Coronary artery (tissue), 2 donors: Measurements from ENCODE around the gene ELAVL1.
"Not testable (repeated sequence)": the region's sequence is repeated elsewhere in the genome, so short reads cannot be mapped to it uniquely, and the experiment has no call there.

Source experiments
- DNase-seq: peaks from one replicate; pipeline ENCODE4 v3.0.0-alpha.2; 2017; ENCODE audit warnings: low spot score
- H3K27ac ChIP-seq, 2 donors: fragments of 200-600 bp; sonication (generic); one replicate each; pipeline ENCODE4 v1.5.1; 2016 to 2019
- H3K4me3 ChIP-seq: fragments of 200-600 bp; sonication (generic); 2 replicates; pipeline ENCODE4 v1.5.1; 2016; ENCODE audit warnings: mild to moderate bottlenecking, moderate library complexity
- CTCF ChIP-seq: fragments of 200-600 bp; sonication (generic); IDR thresholded peaks from one replicate; pipeline ENCODE4 v1.5.1; 2019; ENCODE audit warnings: antibody characterized with exemption

ELAVL1 gene

GRCh38 chr19:8044018-8044417 is 38.6 kb upstream of the ELAVL1 start:
- DNase-seq, result no peak
- no peak for TF ChIP-seq CTCF
- Histone ChIP-seq H3K27ac (no peak overlapping the region), H3K4me3 (no peak overlapping the region)

GRCh38 chr19:8042900-8043299 is 37.5 kb upstream of the ELAVL1 start:
- no peak for TF ChIP-seq CTCF
- H3K4me3 ChIP-seq, result no peak overlapping the region
- no peak overlapping the region for H3K27ac ChIP-seq
- no peak for DNase-seq

- no peak for TF ChIP-seq CTCF
- DNase-seq, result no peak
Observed at GRCh38 chr19:8041531-8041931, 36.1 kb upstream of the ELAVL1 start.

GRCh38 chr19:8039231-8039630 is 33.8 kb upstream of the ELAVL1 start:
- DNase-seq, result no peak
- TF ChIP-seq CTCF, result no peak
- Histone ChIP-seq H3K27ac (no peak overlapping the region), H3K4me3 (no peak overlapping the region)

More at GRCh38 chr19:8041531-8041931, 36.1 kb upstream of the ELAVL1 start:
- H3K27ac ChIP-seq, result no peak overlapping the region
- no peak overlapping the region for H3K4me3 ChIP-seq

- no peak for TF ChIP-seq CTCF
- no peak overlapping the region for H3K27ac ChIP-seq
- no peak overlapping the region for H3K4me3 ChIP-seq
- DNase-seq, result no peak
Observed at GRCh38 chr19:8038815-8039214, 33.4 kb upstream of the ELAVL1 start.

- no peak for DNase-seq
- H3K27ac ChIP-seq, result no peak overlapping the region
- no peak for TF ChIP-seq CTCF
- no peak overlapping the region for H3K4me3 ChIP-seq
Observed at GRCh38 chr19:8036434-8037099, 31.1 kb upstream of the ELAVL1 start.

GRCh38 chr19:8034178-8034525 is 28.7 kb upstream of the ELAVL1 start:
- Histone ChIP-seq H3K27ac (no peak overlapping the region), H3K4me3 (no peak overlapping the region)
- no peak for DNase-seq
- TF ChIP-seq CTCF, result no peak

GRCh38 chr19:8033287-8034177 is 28.1 kb upstream of the ELAVL1 start:
- H3K4me3 ChIP-seq, DNase-seq, H3K27ac ChIP-seq: not testable (repeated sequence)
